Nephron (organoid): ENCODE data around the gene ARHGEF7.

Experiments
- H3K27ac Mint-ChIP-seq, 3 experiments: 2 replicates each; pipeline ENCODE4 v1.8.0; 2020; ENCODE audit warnings: mixed read lengths in 3 of 3, mild to moderate bottlenecking in 2 of 3, moderate library complexity in 1 of 3
- H3K27me3 Mint-ChIP-seq: 2 replicates; pipeline ENCODE4 v1.8.0; 2021; ENCODE audit warnings: low read depth, mild to moderate bottlenecking, moderate library complexity, mixed read lengths
- H3K36me3 Mint-ChIP-seq: 2 replicates; pipeline ENCODE4 v1.8.0; 2020; ENCODE audit warnings: low read depth, mixed read lengths
- H3K4me1 Mint-ChIP-seq: 2 replicates; pipeline ENCODE4 v1.8.0; 2020; ENCODE audit warnings: mixed read lengths
- H3K4me3 Mint-ChIP-seq, 3 experiments: 2 replicates each; pipeline ENCODE4 v1.8.0; 2020; ENCODE audit warnings: mild to moderate bottlenecking in 3 of 3, mixed read lengths in 3 of 3, moderate library complexity in 2 of 3
- H3K9me3 Mint-ChIP-seq: 2 replicates; pipeline ENCODE4 v1.8.0; 2020; ENCODE audit warnings: mixed read lengths
- CTCF ChIP-seq, 3 experiments: fragments of 200-600 bp; sonication (generic); IDR thresholded peaks; one replicate each; pipeline ENCODE4 v1.5.0; 2021; ENCODE audit warnings: antibody characterized with exemption in 3 of 3; ENCODE audit not compliant: unreplicated experiment in 3 of 3

The ARHGEF7 gene

GRCh38 chr13:111272117-111272516, 157.0 kb downstream of the ARHGEF7 start:
- no peak for TF ChIP-seq CTCF (IDR thresholded peaks at IDR 0.05; ENCODE audit: unreplicated experiment in 3 of 3)
- Mint-ChIP-seq H3K27me3 (no peaks in the 10 kb centered on the region), H3K36me3 (peaks cover 54% of the 10 kb centered on the region), H3K4me3 (no peak overlapping the region), H3K9me3 (no peaks in the 10 kb centered on the region), H3K4me1 (peaks cover 10% of the 10 kb centered on the region), H3K27ac (no peak overlapping the region)

DNA sequence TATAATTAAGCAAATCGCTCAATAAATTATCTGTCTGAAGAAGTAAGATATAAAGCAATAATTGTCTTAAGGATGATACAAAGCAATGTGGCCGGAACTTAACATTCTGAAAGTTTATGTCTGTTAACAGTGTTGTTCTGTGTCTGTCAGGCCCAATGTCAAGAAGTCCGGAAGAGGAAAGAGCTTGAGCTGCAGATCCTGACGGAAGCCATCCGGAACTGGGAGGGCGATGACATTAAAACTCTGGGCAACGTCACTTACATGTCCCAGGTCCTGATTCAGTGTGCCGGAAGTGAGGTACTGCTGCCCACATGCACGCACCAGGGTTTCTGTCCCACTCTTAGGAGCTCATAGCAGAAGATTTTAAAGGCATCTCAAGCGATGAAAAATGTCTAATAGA, 160.3 kb downstream of the ARHGEF7 start:
- H3K9me3 Mint-ChIP-seq = no peaks in the 10 kb centered on the region
- H3K27ac Mint-ChIP-seq = no peak overlapping the region
- no peaks in the 10 kb centered on the region for H3K27me3 Mint-ChIP-seq
- H3K4me3 Mint-ChIP-seq = no peak overlapping the region
- peaks cover 5% of the 10 kb centered on the region for H3K4me1 Mint-ChIP-seq
- TF ChIP-seq CTCF (IDR thresholded peaks at IDR 0.05; ENCODE audit: unreplicated experiment in 3 of 3) = no peak
- H3K36me3 Mint-ChIP-seq = peaks cover 62% of the 10 kb centered on the region

- H3K4me3 Mint-ChIP-seq = no peak overlapping the region
- no peak overlapping the region for H3K27ac Mint-ChIP-seq
- H3K9me3 Mint-ChIP-seq = no peaks in the 10 kb centered on the region
Observed at GRCh38 chr13:111275995-111276618, 161.0 kb downstream of the ARHGEF7 start.

DNA sequence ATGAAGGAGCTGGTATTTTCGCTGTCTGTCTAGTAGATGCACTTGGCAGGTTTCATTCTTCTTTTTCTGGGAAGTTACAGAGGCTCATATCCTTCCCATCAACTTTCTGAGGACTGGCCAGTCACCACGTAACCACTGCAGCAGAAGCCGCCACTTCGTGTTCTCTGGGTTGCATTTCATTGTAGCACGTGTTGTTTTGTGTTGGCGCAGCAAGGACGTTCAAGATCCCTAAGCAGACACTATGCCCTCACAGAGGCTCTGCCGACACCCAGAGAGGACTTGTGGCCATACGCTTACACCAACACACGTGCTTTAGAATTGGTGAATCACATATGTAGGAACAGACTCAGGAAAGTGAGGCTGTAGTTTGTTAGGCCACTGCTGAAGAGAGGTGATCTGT, 163.1 kb downstream of the ARHGEF7 start:
- H3K4me1 Mint-ChIP-seq = peaks cover 28% of the 10 kb centered on the region
- no peak overlapping the region for H3K4me3 Mint-ChIP-seq
- no peak for TF ChIP-seq CTCF (IDR thresholded peaks at IDR 0.05; ENCODE audit: unreplicated experiment in 3 of 3)
- no peaks in the 10 kb centered on the region for H3K27me3 Mint-ChIP-seq
- H3K27ac Mint-ChIP-seq = peak overlapping the region in 1 of 3 experiments; percentile 30
- H3K9me3 Mint-ChIP-seq = no peaks in the 10 kb centered on the region
- peaks cover 71% of the 10 kb centered on the region for H3K36me3 Mint-ChIP-seq

More at GRCh38 chr13:111275995-111276618, 161.0 kb downstream of the ARHGEF7 start:
- Mint-ChIP-seq H3K36me3 (peaks cover 66% of the 10 kb centered on the region), H3K27me3 (no peaks in the 10 kb centered on the region), H3K4me1 (peaks cover 10% of the 10 kb centered on the region)
- no peak for TF ChIP-seq CTCF (IDR thresholded peaks at IDR 0.05; ENCODE audit: unreplicated experiment in 3 of 3)

DNA sequence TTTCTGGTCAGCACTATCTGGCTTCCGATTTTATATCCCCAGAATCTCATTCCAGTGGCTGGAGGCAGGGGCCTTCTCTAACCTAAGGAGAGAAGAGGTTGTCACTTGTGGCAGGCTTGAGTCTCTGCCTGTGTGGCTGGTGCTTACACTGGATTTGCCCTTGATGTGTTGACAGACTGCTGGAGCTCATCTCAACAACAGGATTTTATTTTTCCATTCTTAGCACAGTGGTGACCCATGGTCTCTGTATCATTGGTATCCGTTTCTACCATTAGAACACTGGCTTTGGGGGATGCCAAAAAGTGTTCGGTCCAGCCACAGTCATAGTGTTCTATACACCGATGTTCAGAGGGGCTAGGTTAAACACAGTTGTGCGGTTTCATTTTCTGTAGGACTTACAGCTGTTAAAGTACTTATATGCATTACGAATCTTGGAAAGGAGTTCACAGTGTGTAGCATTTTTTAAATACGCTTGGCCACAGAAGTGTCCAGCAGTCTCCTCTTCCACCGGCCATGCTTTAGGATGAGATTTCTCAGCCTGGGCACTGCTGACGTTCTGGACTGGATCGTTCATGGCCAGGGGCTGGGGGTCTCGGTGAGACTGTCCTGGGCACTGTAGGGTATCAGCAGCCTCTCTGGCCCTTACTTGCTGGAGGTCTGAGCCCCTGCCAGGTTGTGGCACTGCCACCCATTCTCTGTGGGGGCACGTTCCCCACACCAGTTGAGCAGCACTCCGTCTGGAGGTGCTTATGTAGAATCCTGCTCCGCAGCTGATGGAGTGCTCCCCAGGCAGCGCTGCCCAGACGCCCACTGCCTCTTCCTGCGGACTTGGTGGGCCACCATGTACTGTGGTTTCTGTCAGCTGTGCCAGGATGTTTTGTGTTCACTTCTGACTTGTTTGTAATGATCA, 163.9 kb downstream of the ARHGEF7 start:
- H3K36me3 Mint-ChIP-seq = peaks cover 71% of the 10 kb centered on the region
- no peaks in the 10 kb centered on the region for H3K27me3 Mint-ChIP-seq
- H3K4me3 Mint-ChIP-seq = no peak overlapping the region
- no peak for TF ChIP-seq CTCF (IDR thresholded peaks at IDR 0.05; ENCODE audit: unreplicated experiment in 3 of 3)
- peak overlapping the region in 1 of 3 experiments; percentile 30 for H3K27ac Mint-ChIP-seq
- H3K9me3 Mint-ChIP-seq = no peaks in the 10 kb centered on the region
- peaks cover 34% of the 10 kb centered on the region for H3K4me1 Mint-ChIP-seq
